K562 (cell line): Measurements from ENCODE around the gene PIGB. TPM values are rescaled to one million over a fixed set of nuclear protein-coding genes. Genes with fewer than 3 reads are reported as not detected.

ENCODE experiments used
- GABPA ChIP-seq: fragments of 200-800 bp; sonication (Bioruptor generic); conservative IDR thresholded peaks from 2 replicates; pipeline ENCODE4 v1.6.1; 2016; ENCODE audit warnings: low read depth, missing genetic modification characterization, missing compliant biosample characterization
- GTF2E2 ChIP-seq: fragments of 200-800 bp; sonication (Bioruptor generic); IDR thresholded peaks from 2 replicates; pipeline ENCODE4 v1.6.1; 2016; ENCODE audit warnings: missing genetic modification characterization, missing compliant biosample characterization
- KDM5B ChIP-seq: fragments of 200-600 bp; sonication (generic); IDR thresholded peaks from 2 replicates; pipeline ENCODE4 v1.6.1; 2012; ENCODE audit warnings: low read depth, mild to moderate bottlenecking, moderate library complexity, low read length, control low read depth, inconsistent platforms; ENCODE audit not compliant: insufficient replicate concordance
- PHF8 ChIP-seq: fragments of 200-600 bp; sonication (generic); IDR thresholded peaks from 2 replicates; pipeline ENCODE4 v1.6.1; 2012; ENCODE audit warnings: mixed run types, mild to moderate bottlenecking, inconsistent platforms, low read length, moderate library complexity, borderline replicate concordance
- SREBF2 ChIP-seq: sonication (generic); formaldehyde crosslinking; IDR thresholded peaks from 2 replicates; pipeline ENCODE4 v1.4.0; 2020; ENCODE audit warnings: mild to moderate bottlenecking, missing genetic modification reagents
- STAG1 ChIP-seq: sonication (generic); formaldehyde crosslinking; IDR thresholded peaks from 2 replicates; pipeline ENCODE4 v1.5.0; 2020; ENCODE audit warnings: missing genetic modification reagents, borderline replicate concordance
- ZNF274 ChIP-seq: IDR thresholded peaks from 2 replicates; pipeline ENCODE4 v1.6.1; 2011; ENCODE audit warnings: low read depth, mild to moderate bottlenecking, low read length, moderate library complexity, borderline replicate concordance
- ZNF311 ChIP-seq: fragments of 250-450 bp; sonication (Bioruptor Pico); IDR thresholded peaks from 2 replicates; pipeline ENCODE4 v1.4.0; 2020; ENCODE audit warnings: mild to moderate bottlenecking, moderate library complexity
- ZNF41 ChIP-seq: fragments of 250-450 bp; sonication (Bioruptor Pico); conservative IDR thresholded peaks from 2 replicates; pipeline ENCODE4 v1.4.0; 2020; ENCODE audit warnings: mild to moderate bottlenecking
- ZNF507 ChIP-seq: conservative IDR thresholded peaks from 2 replicates; pipeline ENCODE4 v1.6.1; 2017; ENCODE audit warnings: missing genetic modification characterization, missing compliant biosample characterization
- polyA plus RNA-seq, 8 experiments: library from polyadenylated mRNA; depleted of rRNA in 4 of 8; stranded (reverse) in 5 of 8; unstranded in 3 of 8; fragments of >200 nt; fragmentation: Nextera tagmentation in 2 of 8; fragmentation: Illumina TruSeq in 1 of 8; extraction: Ambion mirVana in 2 of 8; extraction: Trizol in 1 of 8; gene quantifications; 2 replicates each; pipeline versions ENCODE4 v1.2.1 to v1.2.3, GENCODE V29; 2011 to 2014; ENCODE audit warnings: inconsistent platforms in 1 of 8, missing spikeins in 1 of 8
- total RNA-seq, 7 experiments: library from RNA; depleted of rRNA in 6 of 7; stranded (reverse); fragments of >200 nt in 6 of 7; fragmentation: Illumina TruSeq in 2 of 7; extraction: Trizol in 2 of 7; gene quantifications; 2 replicates each; pipeline versions ENCODE4 v1.2.1 to v1.2.3, GENCODE V29; 2011 to 2021; ENCODE audit warnings: low replicate concordance in 1 of 7
- TF ChIP-seq, protein P1 (sequence below): fragments of 450-650 bp; IDR thresholded peaks from 2 replicates; pipeline ENCODE4 v1.6.1; 2017; ENCODE audit warnings: mild to moderate bottlenecking, moderate library complexity
- TF ChIP-seq, protein P2 (sequence below): IDR thresholded peaks from 2 replicates; pipeline ENCODE4 v1.6.1; 2011; ENCODE audit not compliant: insufficient read length; ENCODE audit errors: extremely low read depth
- TF ChIP-seq, protein P3 (sequence below), 2 experiments: fragments of 250-450 bp in 1 of 2; fragments of 450-650 bp in 1 of 2; sonication (Bioruptor Pico) in 1 of 2; IDR thresholded peaks; 2 replicates each; pipeline versions ENCODE4 v1.6.1 to v1.8.0; 2016 to 2021; ENCODE audit warnings: mild to moderate bottlenecking in 2 of 2, moderate library complexity in 2 of 2, missing compliant biosample characterization in 1 of 2, missing genetic modification characterization in 1 of 2
- TF ChIP-seq, protein P4 (sequence below): sonication (generic); formaldehyde crosslinking; IDR thresholded peaks from 2 replicates; pipeline ENCODE4 v1.8.0; 2022; ENCODE audit warnings: missing genetic modification reagents, mild to moderate bottlenecking, moderate library complexity, borderline replicate concordance
- TF ChIP-seq, protein P5 (sequence below): fragments of 150-350 bp; conservative IDR thresholded peaks from 2 replicates; pipeline ENCODE4 v1.6.1; 2014; ENCODE audit warnings: low read length
- TF ChIP-seq, protein P6 (sequence below): fragments of 450-650 bp; IDR thresholded peaks from 2 replicates; pipeline ENCODE4 v1.6.1; 2016; ENCODE audit warnings: antibody characterized with exemption

PIGB gene
- total and polyA plus RNA-seq, 9 of the 15 experiments (the other 6 are each of a cell fraction or from before 2014, with no cell fraction given), result 9.9 to 32.3 (median 18.2) TPM

DNA sequence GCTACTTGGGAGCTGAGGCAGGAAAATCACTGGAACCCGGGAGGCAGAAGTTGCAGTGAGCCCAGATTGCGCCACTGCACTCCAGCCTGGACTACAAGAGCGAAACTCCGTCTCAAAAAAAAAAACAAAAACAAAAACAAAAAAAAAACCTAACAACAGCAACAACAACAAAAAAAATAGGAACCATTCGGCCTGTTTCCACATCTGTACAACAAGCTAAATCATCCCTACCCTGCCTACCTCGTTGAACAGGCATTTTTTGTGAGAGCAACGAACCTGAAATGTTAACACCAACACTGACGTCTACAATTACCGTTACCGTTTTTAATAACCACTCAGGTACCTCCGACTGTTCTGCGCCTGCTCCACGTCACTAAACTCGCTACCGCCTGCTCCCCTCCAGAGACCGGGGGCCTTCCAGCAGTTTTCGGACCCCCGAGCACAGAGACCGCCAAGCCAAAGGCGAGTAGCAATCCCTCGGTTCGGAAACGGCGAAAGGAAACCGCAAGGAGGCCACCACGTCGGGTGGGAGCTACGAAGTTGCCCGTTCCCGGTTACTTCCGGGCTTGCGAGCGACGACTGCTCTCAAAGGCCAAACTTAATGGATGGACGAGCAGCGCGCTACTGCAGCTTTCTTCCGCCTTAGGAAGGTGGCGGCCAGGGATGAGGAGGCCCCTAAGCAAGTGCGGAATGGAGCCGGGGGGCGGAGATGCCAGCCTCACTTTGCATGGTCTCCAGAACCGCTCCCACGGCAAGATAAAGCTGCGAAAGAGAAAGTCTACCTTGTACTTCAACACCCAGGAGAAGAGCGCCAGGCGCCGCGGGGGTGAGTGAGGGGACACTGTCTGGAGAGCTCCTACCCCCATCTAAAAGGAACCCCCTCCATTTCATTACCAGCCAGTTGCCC, at the start of gene PIGB, which contains the start of gene PIGBOS1 (continued):
- TF ChIP-seq PHF8 (peak; percentile 93), ZNF311 (CRISPR knock-in tag) (no peak), KDM5B (peak; percentile 80), GTF2E2 (tag) (peak; percentile 97), GABPA (tag) (peak; percentile 85), ZNF41 (no peak; the same call in 1 of the 2 replicates), SREBF2 (no peak), STAG1 (CRISPR knock-in tag) (no peak), ZNF507 (tag) (no peak), ZNF274 (no peak)
- TF ChIP-seq, protein P1, sequence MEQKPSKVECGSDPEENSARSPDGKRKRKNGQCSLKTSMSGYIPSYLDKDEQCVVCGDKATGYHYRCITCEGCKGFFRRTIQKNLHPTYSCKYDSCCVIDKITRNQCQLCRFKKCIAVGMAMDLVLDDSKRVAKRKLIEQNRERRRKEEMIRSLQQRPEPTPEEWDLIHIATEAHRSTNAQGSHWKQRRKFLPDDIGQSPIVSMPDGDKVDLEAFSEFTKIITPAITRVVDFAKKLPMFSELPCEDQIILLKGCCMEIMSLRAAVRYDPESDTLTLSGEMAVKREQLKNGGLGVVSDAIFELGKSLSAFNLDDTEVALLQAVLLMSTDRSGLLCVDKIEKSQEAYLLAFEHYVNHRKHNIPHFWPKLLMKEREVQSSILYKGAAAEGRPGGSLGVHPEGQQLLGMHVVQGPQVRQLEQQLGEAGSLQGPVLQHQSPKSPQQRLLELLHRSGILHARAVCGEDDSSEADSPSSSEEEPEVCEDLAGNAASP, result no peak
- TF ChIP-seq, protein P2, sequence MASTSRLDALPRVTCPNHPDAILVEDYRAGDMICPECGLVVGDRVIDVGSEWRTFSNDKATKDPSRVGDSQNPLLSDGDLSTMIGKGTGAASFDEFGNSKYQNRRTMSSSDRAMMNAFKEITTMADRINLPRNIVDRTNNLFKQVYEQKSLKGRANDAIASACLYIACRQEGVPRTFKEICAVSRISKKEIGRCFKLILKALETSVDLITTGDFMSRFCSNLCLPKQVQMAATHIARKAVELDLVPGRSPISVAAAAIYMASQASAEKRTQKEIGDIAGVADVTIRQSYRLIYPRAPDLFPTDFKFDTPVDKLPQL, result no peak
- TF ChIP-seq, protein P3, sequence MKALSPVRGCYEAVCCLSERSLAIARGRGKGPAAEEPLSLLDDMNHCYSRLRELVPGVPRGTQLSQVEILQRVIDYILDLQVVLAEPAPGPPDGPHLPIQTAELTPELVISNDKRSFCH (CRISPR knock-in tag; IDR thresholded peaks at IDR 0.05), result no peak
- TF ChIP-seq, protein P3 (tag; IDR thresholded peaks at IDR 0.05), result peak; percentile 78
- TF ChIP-seq, protein P4, sequence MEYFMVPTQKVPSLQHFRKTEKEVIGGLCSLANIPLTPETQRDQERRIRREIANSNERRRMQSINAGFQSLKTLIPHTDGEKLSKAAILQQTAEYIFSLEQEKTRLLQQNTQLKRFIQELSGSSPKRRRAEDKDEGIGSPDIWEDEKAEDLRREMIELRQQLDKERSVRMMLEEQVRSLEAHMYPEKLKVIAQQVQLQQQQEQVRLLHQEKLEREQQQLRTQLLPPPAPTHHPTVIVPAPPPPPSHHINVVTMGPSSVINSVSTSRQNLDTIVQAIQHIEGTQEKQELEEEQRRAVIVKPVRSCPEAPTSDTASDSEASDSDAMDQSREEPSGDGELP (CRISPR knock-in tag), result peak; percentile 59; the same call in 1 of the 2 replicates
- TF ChIP-seq, protein P5, sequence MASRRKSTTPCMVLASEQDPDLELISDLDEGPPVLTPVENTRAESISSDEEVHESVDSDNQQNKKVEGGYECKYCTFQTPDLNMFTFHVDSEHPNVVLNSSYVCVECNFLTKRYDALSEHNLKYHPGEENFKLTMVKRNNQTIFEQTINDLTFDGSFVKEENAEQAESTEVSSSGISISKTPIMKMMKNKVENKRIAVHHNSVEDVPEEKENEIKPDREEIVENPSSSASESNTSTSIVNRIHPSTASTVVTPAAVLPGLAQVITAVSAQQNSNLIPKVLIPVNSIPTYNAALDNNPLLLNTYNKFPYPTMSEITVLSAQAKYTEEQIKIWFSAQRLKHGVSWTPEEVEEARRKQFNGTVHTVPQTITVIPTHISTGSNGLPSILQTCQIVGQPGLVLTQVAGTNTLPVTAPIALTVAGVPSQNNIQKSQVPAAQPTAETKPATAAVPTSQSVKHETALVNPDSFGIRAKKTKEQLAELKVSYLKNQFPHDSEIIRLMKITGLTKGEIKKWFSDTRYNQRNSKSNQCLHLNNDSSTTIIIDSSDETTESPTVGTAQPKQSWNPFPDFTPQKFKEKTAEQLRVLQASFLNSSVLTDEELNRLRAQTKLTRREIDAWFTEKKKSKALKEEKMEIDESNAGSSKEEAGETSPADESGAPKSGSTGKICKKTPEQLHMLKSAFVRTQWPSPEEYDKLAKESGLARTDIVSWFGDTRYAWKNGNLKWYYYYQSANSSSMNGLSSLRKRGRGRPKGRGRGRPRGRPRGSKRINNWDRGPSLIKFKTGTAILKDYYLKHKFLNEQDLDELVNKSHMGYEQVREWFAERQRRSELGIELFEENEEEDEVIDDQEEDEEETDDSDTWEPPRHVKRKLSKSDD, result no peak
- TF ChIP-seq, protein P6, sequence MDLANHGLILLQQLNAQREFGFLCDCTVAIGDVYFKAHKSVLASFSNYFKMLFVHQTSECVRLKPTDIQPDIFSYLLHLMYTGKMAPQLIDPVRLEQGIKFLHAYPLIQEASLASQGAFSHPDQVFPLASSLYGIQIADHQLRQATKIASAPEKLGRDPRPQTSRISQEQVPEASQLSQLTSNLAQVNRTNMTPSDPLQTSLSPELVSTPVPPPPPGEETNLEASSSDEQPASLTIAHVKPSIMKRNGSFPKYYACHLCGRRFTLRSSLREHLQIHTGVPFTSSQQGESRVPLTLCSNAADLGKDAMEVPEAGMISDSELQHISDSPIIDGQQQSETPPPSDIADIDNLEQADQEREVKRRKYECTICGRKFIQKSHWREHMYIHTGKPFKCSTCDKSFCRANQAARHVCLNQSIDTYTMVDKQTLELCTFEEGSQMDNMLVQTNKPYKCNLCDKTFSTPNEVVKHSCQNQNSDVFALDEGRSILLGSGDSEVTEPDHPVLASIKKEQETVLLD, result no peak
